ENCODE results near the gene STEAP1B.
A peak's percentile ranks its signal among the peaks of the same experiment; 100 is the strongest.
"Not testable (repeated sequence)": the region's sequence is repeated elsewhere in the genome, so short reads cannot be mapped to it uniquely, and the experiment has no call there.

STEAP1B gene

GRCh38 chr7:22501336-22501735, 1.3 kb upstream of the STEAP1B start:
- not testable (repeated sequence) for H3K27ac ChIP-seq, H3K4me3 ChIP-seq

- no peak overlapping the region for H3K27ac ChIP-seq
Measured at GRCh38 chr7:22499044-22499443, 944 bp downstream of the STEAP1B start.

GRCh38 chr7:22496912-22497311, 3.1 kb downstream of the STEAP1B start:
- not testable (repeated sequence) for H3K4me3 ChIP-seq, H3K27ac ChIP-seq

More at GRCh38 chr7:22499044-22499443, 944 bp downstream of the STEAP1B start:
- H3K4me3 ChIP-seq: no peak overlapping the region

GRCh38 chr7:22496296-22496888, 3.6 kb downstream of the STEAP1B start:
- H3K27ac ChIP-seq, H3K4me3 ChIP-seq: not testable (repeated sequence)

GRCh38 chr7:22493160-22493925, 6.6 kb downstream of the STEAP1B start:
- H3K4me3 ChIP-seq, H3K27ac ChIP-seq: not testable (repeated sequence)

GRCh38 chr7:22488643-22489462, 11.1 kb downstream of the STEAP1B start:
- H3K4me3 ChIP-seq: no peak overlapping the region
- no peak overlapping the region for H3K27ac ChIP-seq

- H3K4me3 ChIP-seq: no peak overlapping the region
- H3K27ac ChIP-seq: no peak overlapping the region
Measured at GRCh38 chr7:22487978-22488642, 11.9 kb downstream of the STEAP1B start.

- H3K4me3 ChIP-seq: no peak overlapping the region
- no peak overlapping the region for H3K27ac ChIP-seq
Measured at GRCh38 chr7:22486597-22486996, 13.4 kb downstream of the STEAP1B start.

GRCh38 chr7:22485189-22485588, 14.8 kb downstream of the STEAP1B start:
- no peak overlapping the region for H3K4me3 ChIP-seq
- no peak overlapping the region for H3K27ac ChIP-seq

- Histone ChIP-seq H3K4me3 (no peak overlapping the region), H3K27ac (peak overlapping the region in 1 of 21 experiments; percentile 58)
Measured at GRCh38 chr7:22482503-22482902, 17.5 kb downstream of the STEAP1B start.

- no peak overlapping the region for H3K4me3 ChIP-seq
Measured at GRCh38 chr7:22481726-22482125, 18.3 kb downstream of the STEAP1B start.

GRCh38 chr7:22480523-22481075, 19.4 kb downstream of the STEAP1B start:
- H3K4me3 ChIP-seq: no peak overlapping the region
- no peak overlapping the region for H3K27ac ChIP-seq

More at GRCh38 chr7:22481726-22482125, 18.3 kb downstream of the STEAP1B start:
- peak overlapping the region in 1 of 21 experiments; percentile 58 for H3K27ac ChIP-seq

- H3K27ac ChIP-seq: no peak overlapping the region
- H3K4me3 ChIP-seq: no peak overlapping the region
Measured at GRCh38 chr7:22477876-22478450, 22.0 kb downstream of the STEAP1B start.

GRCh38 chr7:22477262-22477661, 22.7 kb downstream of the STEAP1B start:
- Histone ChIP-seq H3K27ac (no peak overlapping the region), H3K4me3 (no peak overlapping the region)

- no peak overlapping the region for H3K27ac ChIP-seq
- H3K4me3 ChIP-seq: no peak overlapping the region
Measured at GRCh38 chr7:22476824-22477223, 23.2 kb downstream of the STEAP1B start.

GRCh38 chr7:22474645-22475044, 25.3 kb downstream of the STEAP1B start:
- no peak overlapping the region for H3K4me3 ChIP-seq
- H3K27ac ChIP-seq: no peak overlapping the region

GRCh38 chr7:22470981-22471380, 29.0 kb downstream of the STEAP1B start:
- Histone ChIP-seq H3K27ac (no peak overlapping the region), H3K4me3 (no peak overlapping the region)

- H3K27ac ChIP-seq: no peak overlapping the region
- no peak overlapping the region for H3K4me3 ChIP-seq
Measured at GRCh38 chr7:22469371-22470143, 30.4 kb downstream of the STEAP1B start.

- no peak overlapping the region for H3K4me3 ChIP-seq
- no peak overlapping the region for H3K27ac ChIP-seq
Measured at GRCh38 chr7:22468609-22469008, 31.4 kb downstream of the STEAP1B start.

Measured in skin epidermis (tissue), 12 donors.